H1 (cell line): Measurements from ENCODE around the gene ASIP. TPM values are rescaled to one million over a fixed set of nuclear protein-coding genes. Genes with fewer than 3 reads are reported as not detected.

Experiments used
- CTCF ChIA-PET: fragments of 300-600 bp; sonication (Branson Sonifier 250); formaldehyde crosslinking; loops from one replicate; lab custom pipeline; 2021; ENCODE audit not compliant: partially characterized antibody; lab: Charles Lee
- POLR2A ChIA-PET: fragments of 300-600 bp; sonication (Branson Sonifier 250); formaldehyde crosslinking; loops from one replicate; lab custom pipeline; 2021; ENCODE audit warnings: inconsistent platforms; ENCODE audit not compliant: partially characterized antibody; lab: Charles Lee
- DNase-seq, 2 experiments: peaks; one replicate each; pipeline versions ENCODE4 v3.0.0 to v3.0.0-alpha.2; 2010 to 2022; ENCODE audit warnings: low spot score in 2 of 2, low read depth in 1 of 2, mixed read lengths in 1 of 2
- FAIRE-seq: peaks from 2 replicates; lab custom pipeline; 2011; peaks lifted over from hg19 to GRCh38; lab: Jason Lieb, UNC
- H2AFZ ChIP-seq: 2 replicates; pipeline ENCODE4 v1.8.1; 2012; ENCODE audit warnings: low read length, inconsistent platforms
- H2AK5ac ChIP-seq: 2 replicates; pipeline ENCODE4 v1.6.1; 2013; ENCODE audit warnings: low read depth, low read length
- H2BK120ac ChIP-seq: replicated peaks from 2 replicates; pipeline ENCODE3; 2013; ENCODE audit warnings: low read depth, low read length, inconsistent platforms
- H2BK12ac ChIP-seq: 2 replicates; pipeline ENCODE4 v1.6.1; 2013; ENCODE audit warnings: low read depth, low read length
- H2BK15ac ChIP-seq: 2 replicates; pipeline ENCODE4 v1.6.1; 2013; ENCODE audit warnings: low read length
- H2BK20ac ChIP-seq: 2 replicates; pipeline ENCODE4 v1.6.1; 2013; ENCODE audit warnings: low read length
- H2BK5ac ChIP-seq: 2 replicates; pipeline ENCODE4 v1.6.1; 2013; ENCODE audit warnings: low read depth, low read length
- H3K14ac ChIP-seq: 2 replicates; pipeline ENCODE4 v1.6.1; 2013; ENCODE audit warnings: inconsistent platforms; ENCODE audit not compliant: insufficient read length
- H3K18ac ChIP-seq: 2 replicates; pipeline ENCODE4 v1.6.1; 2013; ENCODE audit warnings: low read length; ENCODE audit errors: extremely low read depth
- H3K23ac ChIP-seq: 2 replicates; pipeline ENCODE4 v1.6.1; 2013; ENCODE audit warnings: inconsistent platforms; ENCODE audit not compliant: insufficient read length
- H3K23me2 ChIP-seq: 2 replicates; pipeline ENCODE4 v1.6.1; 2013; ENCODE audit warnings: low read depth, low read length
- H3K27ac ChIP-seq: 2 replicates; pipeline ENCODE4 v1.6.1; 2011; ENCODE audit warnings: low read depth, low read length, inconsistent platforms
- H3K27me3 ChIP-seq, 4 experiments: replicated peaks in 1 of 4; 1 replicate in 1 of 4; 2 replicates in 3 of 4; pipeline versions ENCODE4 v1.6.1 to v1.8.1; 2011 to 2013; ENCODE audit warnings: low read length in 3 of 4, mild to moderate bottlenecking in 3 of 4, inconsistent platforms in 2 of 4, mixed read lengths in 2 of 4, moderate library complexity in 1 of 4; ENCODE audit not compliant: control insufficient read depth in 3 of 4, insufficient read depth in 3 of 4; ENCODE audit errors: extremely low read depth in 1 of 4
- H3K36me3 ChIP-seq, 4 experiments: 2 replicates each; pipeline versions ENCODE4 v1.6.1 to v1.8.1; 2011 to 2013; ENCODE audit warnings: mild to moderate bottlenecking in 4 of 4, low read length in 3 of 4, moderate library complexity in 2 of 4, control low read depth in 1 of 4, inconsistent platforms in 1 of 4; ENCODE audit not compliant: insufficient read depth in 4 of 4, control insufficient read depth in 2 of 4
- H3K4ac ChIP-seq: replicated peaks from 2 replicates; pipeline ENCODE3; 2013; ENCODE audit warnings: low read length, low read depth, mixed read lengths, inconsistent platforms; ENCODE audit not compliant: insufficient read length
- H3K4me1 ChIP-seq, 4 experiments: replicated peaks in 1 of 4; 1 replicate in 1 of 4; 2 replicates in 3 of 4; pipeline versions ENCODE4 v1.6.1 to v1.8.1; 2011 to 2013; ENCODE audit warnings: low read length in 3 of 4, inconsistent platforms in 2 of 4, mixed read lengths in 1 of 4; ENCODE audit not compliant: insufficient read depth in 4 of 4, control insufficient read depth in 3 of 4
- H3K4me2 ChIP-seq, 2 experiments: 2 replicates each; pipeline versions ENCODE4 v1.6.1 to v1.8.1; 2011 to 2013; ENCODE audit warnings: low read depth in 2 of 2, low read length in 2 of 2, control low read depth in 1 of 2, inconsistent platforms in 1 of 2, mild to moderate bottlenecking in 1 of 2; ENCODE audit not compliant: insufficient read depth in 1 of 2
- H3K4me3 ChIP-seq, 4 experiments: fragments of 200-600, 300-600 bp in 1 of 4; sonication (generic), shearing (Covaris generic), sonication (Bioruptor Twin) in 1 of 4; 2 replicates each; pipeline versions ENCODE4 v1.5.1 to v1.8.1; 2011 to 2016; ENCODE audit warnings: low read length in 4 of 4, low read depth in 3 of 4, control low read depth in 2 of 4, inconsistent platforms in 2 of 4, mild to moderate bottlenecking in 2 of 4, mixed read lengths in 1 of 4, moderate library complexity in 1 of 4; ENCODE audit not compliant: insufficient read depth in 2 of 4; ENCODE audit errors: extremely low read depth in 1 of 4
- H3K56ac ChIP-seq: replicated peaks from 2 replicates; pipeline ENCODE3; 2013; ENCODE audit warnings: low read depth, mild to moderate bottlenecking, mixed read lengths, low read length, inconsistent platforms; ENCODE audit not compliant: insufficient read length
- H3K79me1 ChIP-seq: 2 replicates; pipeline ENCODE4 v1.6.1; 2013; ENCODE audit warnings: low read depth, low read length, control low read depth
- H3K79me2 ChIP-seq, 2 experiments: 2 replicates each; pipeline versions ENCODE4 v1.6.1 to v1.8.1; 2012 to 2013; ENCODE audit warnings: low read length in 2 of 2, mild to moderate bottlenecking in 2 of 2, inconsistent platforms in 1 of 2; ENCODE audit not compliant: insufficient read depth in 2 of 2, control insufficient read depth in 1 of 2
- H3K9ac ChIP-seq, 4 experiments: replicated peaks in 1 of 4; 1 replicate in 1 of 4; 2 replicates in 3 of 4; pipeline versions ENCODE4 v1.6.1 to v1.8.1; 2011 to 2013; ENCODE audit warnings: low read depth in 3 of 4, low read length in 3 of 4, control low read depth in 2 of 4, mild to moderate bottlenecking in 2 of 4, moderate library complexity in 2 of 4, inconsistent platforms in 1 of 4; ENCODE audit errors: extremely low read depth in 1 of 4
- H3K9me3 ChIP-seq, 2 experiments: 2 replicates each; pipeline versions ENCODE4 v1.6.1 to v1.8.1; 2012 to 2013; ENCODE audit warnings: mild to moderate bottlenecking in 2 of 2, moderate library complexity in 2 of 2, control low read depth in 1 of 2, inconsistent platforms in 1 of 2, low read depth in 1 of 2, low read length in 1 of 2, mixed read lengths in 1 of 2; ENCODE audit not compliant: insufficient read depth in 2 of 2
- H4K20me1 ChIP-seq, 2 experiments: replicated peaks in 1 of 2; 2 replicates each; pipeline versions ENCODE3 to v1.8.1; 2011 to 2013; ENCODE audit warnings: inconsistent platforms in 2 of 2, low read length in 2 of 2, mild to moderate bottlenecking in 1 of 2; ENCODE audit not compliant: insufficient read depth in 2 of 2, control insufficient read depth in 1 of 2
- H4K5ac ChIP-seq: 2 replicates; pipeline ENCODE4 v1.6.1; 2013; ENCODE audit warnings: low read length, low read depth, mixed read lengths, inconsistent platforms; ENCODE audit not compliant: insufficient read length
- H4K8ac ChIP-seq: 2 replicates; pipeline ENCODE4 v1.8.0; 2013; ENCODE audit warnings: mild to moderate bottlenecking, moderate library complexity, low read length, inconsistent platforms; ENCODE audit not compliant: insufficient read depth; ENCODE audit errors: extremely low read depth
- H4K91ac ChIP-seq: replicated peaks from 2 replicates; pipeline ENCODE3; 2013; ENCODE audit warnings: low read length, mixed read lengths, inconsistent platforms; ENCODE audit not compliant: insufficient read length
- CHD2 ChIP-seq: IDR thresholded peaks from 2 replicates; pipeline ENCODE4 v1.6.1; 2012; ENCODE audit warnings: low read length, improper control_type of control experiment
- WGBS, 2 experiments: shearing (Covaris generic) in 1 of 2; methylation state at CpG; one replicate each; pipeline versions ENCODE4 v1.1.6 to v1.1.7; 2013 to 2015; ENCODE audit warnings: low lambda C conversion rate in 2 of 2, mixed read lengths in 2 of 2, inconsistent platforms in 1 of 2, low coverage in 1 of 2, missing lambda C conversion rate in 1 of 2; ENCODE audit not compliant: insufficient replicate concordance in 2 of 2, insufficient coverage in 1 of 2, insufficient read length in 1 of 2; ENCODE audit errors: extremely low coverage in 1 of 2, missing lambda C conversion rate in 1 of 2; 5-methylcytosine and 5-hydroxymethylcytosine counted together
- polyA plus RNA-seq, 7 experiments: library from polyadenylated mRNA; depleted of rRNA in 3 of 7; stranded (reverse) in 5 of 7; unstranded in 2 of 7; fragments of >200 nt in 5 of 7; fragments of 200-250 nt in 2 of 7; gene quantifications; 1 replicate in 5 of 7; 2 replicates in 1 of 7; 4 replicates in 1 of 7; pipeline versions ENCODE4 v1.2.1 to v1.2.3, GENCODE V29; 2011 to 2013; ENCODE audit warnings: missing spikeins in 2 of 7, mixed read lengths in 2 of 7
- total RNA-seq: library from RNA; stranded (reverse); fragmentation: NEBNext Ultra II Directional; extraction: Animal tissue kit (Norgen Biotek cat#: 25700); gene quantifications from 2 replicates; pipeline ENCODE4 v1.2.1, GENCODE V29; 2021

The ASIP gene
- total and polyA plus RNA-seq, 2 of the 8 experiments (the other 6 are each of a cell fraction or from before 2014, with no cell fraction given), result not detected

GRCh38 chr20:34220561-34220960, 20.7 kb upstream of the ASIP start:
- no peak overlapping the region for H4K8ac ChIP-seq
- H4K91ac ChIP-seq, result no peak overlapping the region
- no peak overlapping the region for H3K18ac ChIP-seq
- H3K27me3 ChIP-seq, result peaks cover 0 to 12% (median 2%) of the 10 kb centered on the region in 4 experiments; a peak in 2 of 7 replicates
- no peak overlapping the region for H3K4me3 ChIP-seq
- H4K5ac ChIP-seq, result no peak overlapping the region
- H4K20me1 ChIP-seq, result no peaks in the 10 kb centered on the region
- H3K23ac ChIP-seq, result no peak overlapping the region
- H3K4ac ChIP-seq, result no peak overlapping the region
- no peak overlapping the region for H2BK20ac ChIP-seq
- no peak overlapping the region for H3K4me2 ChIP-seq
- H3K56ac ChIP-seq, result no peak overlapping the region
- H2BK15ac ChIP-seq, result no peak overlapping the region
- no peaks in the 10 kb centered on the region for H3K36me3 ChIP-seq
- no peaks in the 10 kb centered on the region for H3K9me3 ChIP-seq
- H3K14ac ChIP-seq, result no peak overlapping the region
- no peak overlapping the region for H2BK120ac ChIP-seq
- no peaks in the 10 kb centered on the region for H3K79me1 ChIP-seq
- no peak for FAIRE-seq
- H2AFZ ChIP-seq, result no peak overlapping the region
- 88% methylated on average over 4 of the region's 5 CpGs; no CpG with 5 or more reads in 1 of the 2 experiments for WGBS, 2 experiments
- TF ChIP-seq CHD2, result no peak
- no peak overlapping the region for H2BK5ac ChIP-seq
- H3K9ac ChIP-seq, result no peak overlapping the region
- CTCF ChIA-PET, result no interaction called here
- no peak for DNase-seq
- no peaks in the 10 kb centered on the region for H3K4me1 ChIP-seq
- no peak overlapping the region for H3K27ac ChIP-seq
- POLR2A ChIA-PET, result no interaction called here
- H3K23me2 ChIP-seq, result peaks cover 3% of the 10 kb centered on the region; the same call in 1 of the 2 replicates
- H2AK5ac ChIP-seq, result no peak overlapping the region
- H3K79me2 ChIP-seq, result no peaks in the 10 kb centered on the region
- H2BK12ac ChIP-seq, result no peak overlapping the region
